ENCODE data around the gene TEC. TPM values are rescaled to one million over a fixed set of nuclear protein-coding genes. Genes with fewer than 3 reads are reported as not detected.
"Not testable (repeated sequence)": the region's sequence is repeated elsewhere in the genome, so short reads cannot be mapped to it uniquely, and the experiment has no call there.

TEC gene
- 1.7 TPM for total RNA-seq
- long read RNA-seq, partial matches to known transcripts = 1 of 5 reads
- long read RNA-seq, other reads (novel, unspliced or antisense) = 3 of 5 reads

- intact Hi-C loops (cut with DNase I) = no loop called here
- DNase-seq (peak; percentile 77), ATAC-seq (ENCODE audit: poor library complexity) (peak; percentile 65)
Observed at GRCh38 chr4:48268956-48269860, at the start of gene TEC. Gene TEC (minus strand): TSS chr4:48269838. CDS start chr4:48228614, 41,224 bp downstream.

- intact Hi-C loops (cut with DNase I) = no loop called here
- no peak for ATAC-seq (ENCODE audit: poor library complexity)
- no peak for DNase-seq
Observed at GRCh38 chr4:48315728-48316630, 46.3 kb upstream of the TEC start.

GRCh38 chr4:48314746-48315145 is 45.1 kb upstream of the TEC start:
- intact Hi-C loops (cut with DNase I) = not testable (repeated sequence)

GRCh38 chr4:48311896-48312295 is 42.3 kb upstream of the TEC start:
- ATAC-seq (ENCODE audit: poor library complexity) (no peak), DNase-seq (no peak)
- intact Hi-C loops (cut with DNase I) = no loop called here

More at GRCh38 chr4:48314746-48315145, 45.1 kb upstream of the TEC start:
- not testable (repeated sequence) for ATAC-seq (ENCODE audit: poor library complexity); DNase-seq

- no peak for ATAC-seq (ENCODE audit: poor library complexity)
- intact Hi-C loops (cut with DNase I) = no loop called here
- no peak for DNase-seq
Observed at GRCh38 chr4:48308901-48309300, 39.3 kb upstream of the TEC start.

- intact Hi-C loops (cut with DNase I) = no loop called here
- ATAC-seq (ENCODE audit: poor library complexity) (no peak), DNase-seq (no peak)
Observed at GRCh38 chr4:48307528-48307927, 37.9 kb upstream of the TEC start.

GRCh38 chr4:48305508-48305907 is 35.9 kb upstream of the TEC start:
- ATAC-seq (ENCODE audit: poor library complexity) (no peak), DNase-seq (no peak)
- intact Hi-C loops (cut with DNase I) = no loop called here

GRCh38 chr4:48300004-48300403 is 30.4 kb upstream of the TEC start:
- DNase-seq = no peak

GRCh38 chr4:48299560-48299959 is 29.9 kb upstream of the TEC start:
- ATAC-seq (ENCODE audit: poor library complexity) = no peak
- DNase-seq = no peak
- intact Hi-C loops (cut with DNase I) = no loop called here

More at GRCh38 chr4:48300004-48300403, 30.4 kb upstream of the TEC start:
- intact Hi-C loops (cut with DNase I) = no loop called here
- no peak for ATAC-seq (ENCODE audit: poor library complexity)

GRCh38 chr4:48297256-48297846 is 27.7 kb upstream of the TEC start:
- DNase-seq (no peak), ATAC-seq (ENCODE audit: poor library complexity) (no peak)
- intact Hi-C loops (cut with DNase I) = no loop called here

- intact Hi-C loops (cut with DNase I) = no loop called here
- ATAC-seq (ENCODE audit: poor library complexity) (no peak), DNase-seq (no peak)
Observed at GRCh38 chr4:48296365-48296764, 26.7 kb upstream of the TEC start.

- intact Hi-C loops (cut with DNase I) = no loop called here
- DNase-seq (no peak), ATAC-seq (ENCODE audit: poor library complexity) (no peak)
Observed at GRCh38 chr4:48295116-48295515, 25.5 kb upstream of the TEC start.

- DNase-seq; intact Hi-C loops (cut with DNase I); ATAC-seq (ENCODE audit: poor library complexity): not testable (repeated sequence)
Observed at GRCh38 chr4:48292218-48292790, 22.7 kb upstream of the TEC start.

GRCh38 chr4:48290146-48290772 is 20.6 kb upstream of the TEC start:
- no peak for DNase-seq
- ATAC-seq (ENCODE audit: poor library complexity) = no peak
- intact Hi-C loops (cut with DNase I) = no loop called here

- DNase-seq; intact Hi-C loops (cut with DNase I); ATAC-seq (ENCODE audit: poor library complexity): not testable (repeated sequence)
Observed at GRCh38 chr4:48286060-48286459, 16.4 kb upstream of the TEC start.

- ATAC-seq (ENCODE audit: poor library complexity); intact Hi-C loops (cut with DNase I); DNase-seq: not testable (repeated sequence)
Observed at GRCh38 chr4:48285640-48286039, 16.0 kb upstream of the TEC start.

GRCh38 chr4:48275686-48276085 is 6.0 kb upstream of the TEC start:
- intact Hi-C loops (cut with DNase I) = no loop called here
- no peak for ATAC-seq (ENCODE audit: poor library complexity)
- DNase-seq = no peak

GRCh38 chr4:48275247-48275646 is 5.6 kb upstream of the TEC start:
- DNase-seq = no peak
- peak; percentile 52 for ATAC-seq (ENCODE audit: poor library complexity)
- intact Hi-C loops (cut with DNase I) = no loop called here
